ENCODE measurements around the gene COL6A3.

The COL6A3 gene

DNA sequence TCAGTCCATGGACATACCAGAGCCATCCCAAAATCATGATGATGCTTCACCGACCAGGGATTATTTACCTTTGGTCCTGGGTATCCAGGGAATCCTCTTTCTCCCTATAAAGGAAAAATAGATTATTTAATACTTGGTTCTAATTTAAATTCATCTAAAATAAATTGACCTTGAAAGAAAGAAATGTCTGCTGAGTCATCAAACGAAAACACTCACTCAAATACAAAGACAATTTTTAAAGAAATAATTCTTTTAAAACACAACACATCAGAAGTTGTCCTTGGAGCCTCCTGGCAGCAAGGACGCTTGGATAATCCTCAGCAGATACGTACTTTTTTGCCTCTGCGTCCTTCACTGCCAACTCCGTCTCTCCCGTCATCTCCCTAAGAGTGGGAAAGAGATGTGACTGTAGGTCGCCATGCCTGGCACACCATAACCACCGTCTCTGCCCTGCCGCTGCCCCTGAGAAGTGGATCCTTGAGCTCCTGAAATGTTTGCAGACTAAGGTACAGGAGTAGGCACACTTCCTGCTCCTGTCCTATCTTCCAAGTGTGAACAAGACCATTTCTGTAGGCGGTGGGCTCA, 65.6 kb downstream of the COL6A3 start:
- DNase-seq = no peak

GRCh38 chr2:237345891-237346640, 67.9 kb downstream of the COL6A3 start:
- DNase-seq = no peak

DNA sequence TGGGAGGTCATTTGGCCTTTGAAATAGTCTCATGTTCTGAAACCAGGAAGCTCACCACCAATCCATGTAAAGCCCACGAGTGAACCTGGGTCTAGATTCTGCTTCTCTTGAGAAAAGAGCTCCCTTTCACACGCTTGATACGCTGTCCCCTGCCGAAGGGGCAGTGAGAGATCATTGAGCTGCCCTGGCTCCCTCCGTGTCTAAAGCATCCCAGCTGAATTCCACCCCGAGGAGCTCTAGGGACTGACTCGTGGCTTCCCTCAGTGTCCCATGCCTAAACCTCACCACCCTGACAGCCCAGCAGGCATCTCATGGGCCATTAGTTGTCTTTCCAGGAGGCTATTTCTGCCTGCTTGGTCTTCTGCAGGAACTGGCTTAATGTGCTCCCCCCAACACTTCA, 68.6 kb downstream of the COL6A3 start:
- no peak for DNase-seq

DNA sequence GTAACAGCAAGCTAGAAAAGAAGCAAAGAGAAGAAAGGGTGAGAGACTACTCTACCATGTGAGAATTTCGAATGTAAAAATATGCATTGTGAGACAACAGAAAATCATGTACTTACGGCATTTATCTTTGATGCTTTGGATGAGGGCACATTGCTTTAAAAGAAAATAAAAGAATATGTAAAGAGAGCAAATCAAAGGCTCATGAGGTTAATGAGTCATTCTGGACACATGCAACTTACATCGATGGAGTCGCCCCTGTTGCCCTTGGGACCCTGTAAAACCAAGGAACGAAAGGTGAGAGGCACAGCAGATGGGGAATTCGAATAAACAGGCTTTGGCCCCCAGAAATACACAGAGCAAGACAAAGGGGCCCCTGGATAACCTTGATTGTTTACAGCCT, 69.0 kb downstream of the COL6A3 start:
- no peak for DNase-seq

DNA sequence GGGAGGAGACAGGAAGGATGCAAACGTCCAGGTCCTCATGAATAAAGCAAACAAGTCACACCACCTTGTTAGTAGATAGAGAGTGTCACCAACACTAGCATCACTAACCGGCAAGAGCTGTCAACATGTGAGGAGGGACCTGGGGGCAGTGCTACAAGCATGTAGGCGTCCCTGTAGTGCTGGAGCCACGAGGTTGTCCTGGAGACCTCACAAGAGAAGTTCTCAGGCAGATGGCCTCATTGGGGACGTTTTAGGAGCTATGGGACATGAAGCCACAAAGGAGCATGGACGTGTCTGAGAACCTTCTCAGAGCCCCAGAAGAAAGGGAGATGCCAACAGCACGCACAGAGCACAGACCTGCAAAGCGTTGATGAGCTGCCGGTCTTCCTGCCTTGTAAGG, 70.0 kb downstream of the COL6A3 start:
- DNase-seq = no peak

DNA sequence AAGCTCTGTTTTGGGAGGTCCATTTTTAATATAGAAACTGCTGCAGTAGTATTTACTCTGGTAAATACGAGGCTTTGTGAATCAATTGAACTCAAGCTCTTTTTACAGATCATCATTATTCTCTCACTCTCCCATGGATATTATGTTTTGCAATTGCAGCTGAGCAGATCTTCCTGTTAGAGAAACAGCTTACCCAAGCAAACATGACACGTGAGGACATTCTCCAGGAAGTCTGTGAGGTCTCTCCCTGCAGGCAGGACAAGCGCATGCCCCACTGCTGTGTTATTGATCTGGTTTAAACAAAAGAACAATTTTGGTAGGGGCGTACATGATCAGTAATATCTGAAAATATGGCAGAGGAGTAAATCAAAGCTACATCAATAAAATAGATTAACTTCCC, 72.1 kb downstream of the COL6A3 start:
- DNase-seq = no peak

DNA sequence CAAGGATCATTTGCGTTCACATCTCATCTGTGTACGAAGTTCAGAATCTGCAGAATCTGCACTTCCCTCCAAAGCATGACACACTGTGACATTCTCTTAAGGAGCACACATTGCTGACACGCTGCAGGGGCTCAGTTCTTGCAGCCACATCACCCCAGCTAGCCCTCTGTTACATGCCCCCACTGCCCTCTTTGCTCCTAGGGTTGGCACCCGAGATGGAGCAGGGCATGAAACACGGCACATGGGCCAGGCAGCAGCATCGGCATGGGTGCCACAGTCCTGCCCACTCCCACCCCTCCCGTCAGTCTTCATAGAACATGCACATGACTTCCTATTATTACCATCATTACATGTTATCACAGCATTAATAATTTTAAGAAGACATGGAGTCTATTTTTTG, 76.4 kb downstream of the COL6A3 start:
- DNase-seq = no peak

GRCh38 chr2:237336131-237336530, 77.8 kb downstream of the COL6A3 start:
- DNase-seq = no peak

- DNase-seq = no peak
These were observed 80.2 kb downstream of the COL6A3 start for GRCh38 chr2:237333748-237334147.

DNA sequence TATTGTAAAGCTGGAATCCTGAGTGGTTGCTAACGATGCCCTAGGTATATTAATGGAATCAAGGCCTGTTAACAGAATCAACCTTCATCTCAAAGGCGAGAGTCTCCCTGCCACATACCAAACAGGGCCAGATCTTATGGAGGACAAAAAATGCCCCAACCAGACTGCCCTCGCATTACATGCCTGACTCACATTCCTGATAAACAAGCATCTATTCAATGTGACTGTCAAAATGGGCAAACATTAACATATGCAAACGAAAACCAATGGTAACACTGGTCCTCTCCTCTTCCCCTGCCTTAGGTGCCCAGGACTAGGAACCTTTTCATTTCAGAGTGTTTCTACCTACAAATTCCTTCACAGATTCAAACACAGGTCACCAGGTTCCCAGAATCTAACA, 83.4 kb downstream of the COL6A3 start:
- DNase-seq = no peak

DNA sequence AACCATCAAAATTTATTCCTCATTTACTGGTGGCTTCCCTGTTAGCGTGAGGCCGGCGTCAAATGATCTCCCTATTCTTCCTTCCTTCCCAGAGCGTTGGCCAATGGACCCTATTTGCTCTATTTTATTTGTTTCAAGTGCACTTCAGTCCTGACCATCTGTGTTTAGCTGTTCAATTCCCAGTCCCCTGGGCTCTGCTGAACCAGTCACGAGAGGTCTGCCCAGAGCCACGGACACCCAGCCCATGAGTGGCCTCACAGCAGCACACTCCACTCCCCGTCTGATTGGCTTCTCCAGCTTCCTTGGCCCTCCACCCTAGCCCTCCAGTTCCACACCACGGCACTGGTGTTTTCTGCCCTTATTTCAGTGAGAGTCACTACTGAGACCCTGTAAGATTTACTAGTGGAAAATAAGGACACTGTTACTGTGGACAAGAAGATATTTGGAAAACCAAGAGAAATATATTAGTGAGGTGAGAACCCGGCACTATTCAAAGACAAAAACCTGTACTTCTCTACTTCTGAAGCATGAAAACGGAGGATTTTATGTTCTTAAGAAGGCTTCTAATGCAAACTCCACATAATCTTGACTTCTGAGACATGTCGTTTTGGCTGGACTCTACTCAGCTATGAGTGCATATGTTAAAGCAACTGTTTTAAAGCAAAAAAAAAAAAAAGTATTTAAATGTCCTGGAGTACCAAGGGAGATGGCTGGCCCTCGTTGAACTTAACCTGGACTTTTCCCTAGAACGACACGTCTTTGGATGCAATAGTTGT, 86.6 kb downstream of the COL6A3 start:
- no peak for DNase-seq

DNA sequence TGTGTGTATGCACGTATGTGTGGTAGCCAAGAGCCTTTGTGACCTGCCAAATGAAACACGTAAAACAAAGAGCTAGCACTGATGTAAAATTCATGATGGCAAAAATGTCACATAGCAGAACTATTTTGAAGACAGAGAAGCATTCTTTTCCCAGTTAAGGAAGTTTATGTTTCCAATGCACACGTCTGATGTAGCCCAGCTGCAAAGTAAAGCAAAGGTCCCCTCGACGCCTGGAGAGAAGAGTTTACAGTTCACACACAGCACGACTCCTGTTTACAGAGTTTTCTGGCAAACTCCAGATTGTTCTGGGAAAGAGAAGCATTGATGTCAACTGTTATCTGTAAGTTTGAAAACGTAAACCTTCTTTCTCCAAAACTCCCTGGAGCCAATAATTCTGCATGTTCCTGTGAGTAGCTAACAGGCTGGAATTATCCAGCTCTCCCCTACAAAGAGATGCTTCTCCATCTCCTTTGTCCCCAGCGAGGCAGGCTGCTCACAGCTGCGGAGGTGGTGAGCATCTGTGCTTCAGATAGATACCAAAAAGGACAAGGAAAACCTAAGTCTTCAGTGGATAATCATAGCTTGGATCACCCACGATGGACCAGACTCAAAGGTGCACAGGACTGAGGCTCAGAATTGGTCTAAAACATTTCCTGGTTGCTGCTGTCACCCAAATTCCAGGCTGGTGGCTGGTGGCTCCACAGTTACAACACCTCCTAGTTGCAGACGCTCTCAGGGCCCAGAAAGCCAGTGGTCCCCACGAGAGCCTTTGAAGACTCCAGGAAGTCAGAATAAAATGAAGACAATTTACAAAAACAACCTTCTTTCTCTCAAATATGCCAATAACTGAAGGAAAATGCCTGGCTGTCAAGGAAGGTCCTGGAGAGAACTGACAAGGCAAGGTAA, 87.4 kb downstream of the COL6A3 start:
- no peak for DNase-seq

DNA sequence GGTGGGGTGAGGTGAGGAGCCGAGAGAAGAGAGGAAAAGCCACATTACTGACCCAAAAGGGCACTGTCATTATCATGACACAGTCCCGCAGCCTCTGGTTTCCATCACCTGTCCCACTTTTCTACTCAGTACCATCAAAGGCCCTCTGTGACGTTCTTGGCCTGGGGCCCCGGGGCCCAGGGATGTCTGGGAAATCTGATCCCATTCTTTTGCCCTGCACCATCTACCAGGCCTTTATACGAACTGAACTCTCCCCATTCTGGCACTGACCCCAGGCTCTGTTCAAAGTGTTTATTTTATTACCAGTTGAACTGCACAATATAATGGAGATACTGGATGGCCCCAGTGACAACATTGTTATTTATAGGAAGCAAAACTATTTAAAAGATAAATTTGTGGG, 89.1 kb downstream of the COL6A3 start:
- no peak for DNase-seq

- no peak for DNase-seq
These were observed 89.5 kb downstream of the COL6A3 start for GRCh38 chr2:237324405-237324831.

- DNase-seq = no peak
These were observed 90.3 kb downstream of the COL6A3 start for GRCh38 chr2:237323656-237324055.

GRCh38 chr2:237322564-237322963, 91.4 kb downstream of the COL6A3 start:
- no peak for DNase-seq

DNA sequence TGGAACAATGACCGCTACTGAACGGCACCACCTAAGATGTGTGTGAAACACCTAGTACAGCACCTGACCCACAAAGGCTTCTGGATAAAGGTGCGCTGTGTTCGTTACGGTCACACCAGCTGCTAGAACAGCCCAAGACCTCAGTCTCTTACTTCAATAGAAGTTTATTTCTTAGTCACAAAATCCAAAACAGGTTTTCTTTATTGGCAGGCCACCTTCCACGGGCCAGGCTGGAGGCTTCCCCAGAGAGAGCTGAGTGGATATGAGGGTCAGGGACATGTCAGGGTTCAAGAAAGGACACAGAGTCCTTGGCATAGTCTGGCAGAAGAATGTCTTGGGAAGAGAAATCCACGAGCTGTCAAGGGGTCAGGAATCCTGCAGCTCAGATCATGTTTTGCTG, 92.2 kb downstream of the COL6A3 start:
- DNase-seq = no peak

DNA sequence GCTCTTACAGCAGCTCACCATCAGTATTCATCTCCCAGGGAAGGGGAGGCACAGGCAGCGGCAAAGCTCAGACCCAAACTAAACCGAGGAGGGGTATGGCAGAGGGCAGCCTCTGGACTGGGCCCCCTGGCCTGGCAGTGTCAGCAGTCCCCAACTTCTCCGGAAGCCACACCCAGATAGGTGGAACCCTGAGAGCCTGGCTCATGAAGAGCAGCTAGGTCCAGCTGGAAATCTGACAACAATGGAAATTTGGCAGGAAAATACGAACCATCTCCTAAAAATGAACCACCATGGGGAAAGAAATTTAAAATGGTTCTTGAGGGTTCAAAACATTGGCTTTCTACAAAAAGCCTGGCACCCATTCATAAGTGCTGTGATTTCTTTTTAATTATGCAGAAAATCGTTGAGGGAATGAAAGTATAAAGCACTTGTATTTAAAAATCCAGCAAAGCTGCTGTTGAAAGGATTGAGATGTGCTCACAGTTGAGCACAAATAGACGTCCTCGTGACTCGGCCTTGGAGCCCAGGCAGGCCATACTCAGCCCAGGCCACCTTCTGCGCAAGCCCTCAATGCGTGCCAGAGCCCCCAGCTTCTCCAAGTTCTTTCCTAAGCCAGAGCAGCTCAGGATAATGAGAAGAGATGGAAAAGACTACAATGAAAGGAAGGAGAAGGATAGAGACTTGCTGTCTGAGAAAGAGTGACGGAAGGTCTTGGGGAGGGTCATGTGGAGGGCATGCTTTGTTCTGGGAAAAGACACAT, 93.0 kb downstream of the COL6A3 start:
- no peak for DNase-seq

DNA sequence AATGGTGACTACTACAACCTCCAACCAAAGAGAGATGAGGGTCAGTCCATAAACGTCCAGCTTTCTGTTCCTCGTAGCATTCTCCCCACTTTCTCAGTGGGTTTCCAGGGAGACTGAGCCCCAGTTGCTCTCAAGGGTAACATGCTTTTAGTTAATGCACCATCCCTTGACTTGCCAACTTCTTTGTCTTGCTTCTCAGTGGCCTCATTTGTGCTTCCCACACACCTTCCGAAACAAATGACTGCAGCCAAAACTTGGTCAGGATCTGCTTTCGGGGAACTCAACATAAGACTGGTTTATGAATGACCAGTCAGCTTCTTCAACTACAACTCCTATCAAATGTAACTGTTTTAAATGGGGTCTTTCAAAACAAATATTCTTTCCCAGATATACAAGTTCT, 94.1 kb downstream of the COL6A3 start:
- DNase-seq = no peak

DNA sequence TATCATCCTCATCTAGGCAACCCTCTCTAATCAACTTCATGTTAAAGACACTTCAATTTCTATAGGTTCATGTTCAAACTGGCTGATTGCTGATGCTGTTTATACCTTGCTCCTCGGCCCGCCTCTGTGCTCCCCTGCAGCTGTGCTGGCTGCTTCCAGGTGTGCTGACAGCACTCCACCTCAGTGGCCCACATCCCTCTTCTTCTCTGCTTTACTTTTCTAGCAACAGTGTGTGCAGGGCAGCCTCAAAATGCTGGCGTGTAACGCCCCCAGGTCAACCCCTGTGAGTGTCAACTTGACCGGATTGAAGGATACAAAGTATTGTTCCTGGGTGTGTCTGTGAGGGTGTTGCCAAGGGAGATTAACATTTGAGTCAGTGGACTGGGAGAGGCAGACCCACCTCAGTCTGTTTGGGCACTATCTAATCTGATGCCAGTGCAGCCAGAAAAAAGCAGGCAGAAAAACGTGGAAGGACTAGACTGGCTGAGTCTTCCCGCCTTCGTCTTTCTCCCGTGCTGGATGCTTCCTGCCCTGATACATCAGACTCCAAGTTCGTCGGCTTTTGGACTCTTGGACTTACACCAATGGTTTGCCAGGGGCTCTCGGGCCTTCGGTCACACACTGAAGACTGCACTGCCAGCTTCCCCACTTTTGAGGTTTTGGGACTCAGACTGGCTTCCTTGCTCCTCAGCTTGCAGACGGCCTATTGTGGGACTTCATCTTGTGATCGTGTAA, 94.7 kb downstream of the COL6A3 start:
- no peak for DNase-seq

- DNase-seq = no peak
These were observed 97.6 kb downstream of the COL6A3 start for GRCh38 chr2:237316339-237316738.

- no peak for DNase-seq
These were observed 98.1 kb downstream of the COL6A3 start for GRCh38 chr2:237315829-237316225.

Data from inflammatory macrophage treated with lipopolysaccharide for 1 hour (primary cell).